Common myeloid progenitor, CD34-positive (primary cell): ENCODE measurements around the gene ERC2.

Experiments
- CTCF ChIA-PET: fragments of 350-600 bp; sonication (Branson Sonifier 250); formaldehyde crosslinking; loops from one replicate; lab custom pipeline; 2021; ENCODE audit warnings: antibody characterized with exemption; lab: Charles Lee
- POLR2A ChIA-PET: fragments of 350-600 bp; sonication (Branson Sonifier 250); formaldehyde crosslinking; loops from one replicate; lab custom pipeline; 2021; ENCODE audit warnings: antibody characterized with exemption; lab: Charles Lee
- DNase-seq, 3 donors: peaks; one replicate each; pipeline versions ENCODE4 v3.0.0 to v3.0.0-alpha.2; 2013
- H3K27ac ChIP-seq, 2 experiments: 1 replicate in 1 of 2; 2 replicates in 1 of 2; pipeline ENCODE4 v1.7.0; 2013; ENCODE audit warnings: inconsistent platforms in 2 of 2, low read length in 2 of 2, mild to moderate bottlenecking in 2 of 2, low read depth in 1 of 2, moderate library complexity in 1 of 2; ENCODE audit not compliant: severe bottlenecking in 2 of 2, insufficient read depth in 1 of 2, poor library complexity in 1 of 2
- H3K27me3 ChIP-seq, 5 experiments: replicated peaks in 2 of 5; 1 replicate in 3 of 5; 2 replicates in 2 of 5; pipeline versions ENCODE4 v1.6.1 to v1.7.0; 2013; ENCODE audit warnings: low read length in 4 of 5, mild to moderate bottlenecking in 2 of 5, moderate library complexity in 2 of 5, inconsistent platforms in 1 of 5; ENCODE audit not compliant: insufficient read depth in 5 of 5, control insufficient read depth in 4 of 5
- H3K36me3 ChIP-seq, 4 experiments: 1 replicate in 2 of 4; 2 replicates in 2 of 4; pipeline versions ENCODE4 v1.6.1 to v1.7.0; 2013; ENCODE audit warnings: low read length in 3 of 4, control low read depth in 1 of 4, mild to moderate bottlenecking in 1 of 4; ENCODE audit not compliant: control insufficient read depth in 4 of 4, insufficient read depth in 4 of 4
- H3K4me1 ChIP-seq, 4 experiments: 1 replicate in 3 of 4; 2 replicates in 1 of 4; pipeline versions ENCODE4 v1.6.1 to v1.7.1; 2013; ENCODE audit warnings: low read length in 3 of 4, mild to moderate bottlenecking in 3 of 4, control low read depth in 1 of 4, inconsistent platforms in 1 of 4, moderate library complexity in 1 of 4; ENCODE audit not compliant: control insufficient read depth in 4 of 4, insufficient read depth in 4 of 4; ENCODE audit errors: control extremely low read depth in 1 of 4
- H3K4me3 ChIP-seq, 7 experiments: 1 replicate in 4 of 7; 2 replicates in 3 of 7; pipeline versions ENCODE4 v1.5.1 to v1.7.0; 2013; ENCODE audit warnings: mild to moderate bottlenecking in 7 of 7, low read length in 6 of 7, moderate library complexity in 6 of 7, inconsistent platforms in 2 of 7, low read depth in 2 of 7, control low read depth in 1 of 7; ENCODE audit not compliant: insufficient read depth in 4 of 7, control insufficient read depth in 1 of 7; ENCODE audit errors: extremely low read depth in 1 of 7
- H3K9me3 ChIP-seq, 5 experiments: 1 replicate in 4 of 5; 2 replicates in 1 of 5; pipeline versions ENCODE4 v1.6.1 to v1.7.1; 2013; ENCODE audit warnings: low read length in 4 of 5, mild to moderate bottlenecking in 2 of 5, inconsistent platforms in 1 of 5, low read depth in 1 of 5, moderate library complexity in 1 of 5; ENCODE audit not compliant: control insufficient read depth in 4 of 5, insufficient read depth in 2 of 5; ENCODE audit errors: control extremely low read depth in 1 of 5
- WGBS: methylation state at CpG from one replicate; pipeline ENCODE4 v1.1.5; 2013; ENCODE audit not compliant: insufficient coverage; 5-methylcytosine and 5-hydroxymethylcytosine counted together

ERC2 gene

DNA sequence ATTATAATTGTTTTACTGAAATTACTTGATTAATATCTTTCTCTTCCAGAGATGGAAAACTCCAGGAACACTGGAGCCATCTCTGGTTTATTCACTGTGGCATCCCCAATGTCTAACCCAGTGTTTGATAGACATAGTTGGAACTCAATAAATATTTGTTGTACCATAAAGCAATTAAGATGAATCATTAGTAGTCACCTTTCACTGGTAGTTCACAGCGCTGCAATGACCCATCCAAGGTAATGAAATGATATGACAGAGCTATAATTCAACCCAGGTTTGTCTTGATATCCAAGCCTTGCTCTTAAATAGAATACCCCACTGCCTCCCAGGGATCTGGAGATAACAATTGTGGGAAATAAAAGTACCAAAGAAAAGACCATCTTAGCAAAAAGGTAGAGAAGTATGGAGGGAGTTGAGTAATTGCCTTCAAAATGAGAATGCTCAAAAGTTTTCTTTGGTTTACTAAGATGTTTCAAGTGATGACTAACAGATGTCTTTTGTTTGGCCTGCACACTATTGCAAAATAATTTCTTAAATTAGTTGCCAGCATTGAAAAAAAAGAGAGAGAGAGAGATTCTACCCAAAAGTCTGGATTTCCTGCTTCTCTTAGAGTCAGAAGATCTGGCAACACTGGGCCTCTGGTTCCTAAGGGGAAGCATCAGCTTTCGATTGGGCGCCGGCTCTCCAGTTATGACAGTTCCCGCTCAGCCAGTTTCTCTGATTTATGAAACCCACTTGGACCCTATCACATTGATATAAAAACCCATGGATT is 348.5 kb downstream of the ERC2 start:
- no peak for DNase-seq
- Histone ChIP-seq H3K27ac (no peak overlapping the region), H3K9me3 (peaks cover 0 to 9% (median 0%) of the 10 kb centered on the region in 5 experiments), H3K4me3 (no peak overlapping the region), H3K36me3 (no peaks in the 10 kb centered on the region), H3K27me3 (no peaks in the 10 kb centered on the region), H3K4me1 (no peaks in the 10 kb centered on the region)
- ChIA-PET CTCF (no interaction called here), POLR2A (no interaction called here)
- 92% methylated on average over 2 of the region's 5 CpGs for WGBS

DNA sequence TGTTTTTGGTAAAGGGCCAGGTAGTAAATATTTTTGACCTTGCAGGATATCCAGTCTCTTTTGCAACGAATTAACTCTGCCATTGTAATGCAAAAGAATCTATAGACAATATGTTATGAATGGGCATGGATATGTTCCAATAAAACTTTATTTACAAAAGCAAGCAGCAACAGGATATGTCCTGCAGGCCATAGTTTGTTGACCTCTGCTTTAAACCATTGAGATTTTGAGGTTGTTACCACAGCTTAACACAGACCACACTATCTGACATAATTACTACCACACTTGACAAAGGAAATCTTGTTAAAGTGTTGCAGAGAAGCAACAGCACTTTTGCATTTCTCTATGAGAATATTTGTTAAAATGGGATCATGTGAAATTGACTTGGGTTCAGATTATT is 349.3 kb downstream of the ERC2 start:
- ChIA-PET POLR2A (no interaction called here), CTCF (no interaction called here)
- Histone ChIP-seq H3K27ac (no peak overlapping the region), H3K9me3 (peaks cover 0 to 12% (median 0%) of the 10 kb centered on the region in 5 experiments), H3K4me1 (no peaks in the 10 kb centered on the region), H3K4me3 (no peak overlapping the region), H3K27me3 (no peaks in the 10 kb centered on the region), H3K36me3 (no peaks in the 10 kb centered on the region)
- DNase-seq: no peak
- no CpG with 5 or more reads among the region's 1 CpG for WGBS

DNA sequence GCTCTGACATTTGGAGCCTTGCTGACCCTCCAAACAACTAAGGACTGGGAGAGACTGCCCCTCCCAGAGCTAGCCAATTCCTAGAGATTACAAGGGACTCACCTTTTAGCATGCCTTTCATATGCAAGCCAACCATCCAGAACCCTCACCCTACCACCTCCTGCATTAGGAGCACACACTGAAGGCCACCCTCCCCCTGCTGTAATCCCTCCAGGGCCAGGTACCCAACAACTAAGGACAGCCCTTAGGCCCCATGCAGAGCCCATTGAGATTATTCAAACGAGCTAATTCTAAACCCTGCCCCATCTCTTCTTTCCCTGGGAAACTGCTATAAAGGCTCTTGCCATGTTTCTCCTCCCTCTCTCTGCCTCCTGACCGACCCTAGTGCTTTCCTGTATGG is 352.6 kb downstream of the ERC2 start:
- Histone ChIP-seq H3K9me3 (peaks cover 0 to 12% (median 0%) of the 10 kb centered on the region in 5 experiments), H3K4me3 (no peak overlapping the region), H3K27me3 (no peaks in the 10 kb centered on the region), H3K27ac (no peak overlapping the region), H3K4me1 (no peaks in the 10 kb centered on the region), H3K36me3 (no peaks in the 10 kb centered on the region)
- 68% methylated on average over 2 of the region's 2 CpGs for WGBS
- no peak for DNase-seq
- ChIA-PET CTCF (no interaction called here), POLR2A (no interaction called here)

DNA sequence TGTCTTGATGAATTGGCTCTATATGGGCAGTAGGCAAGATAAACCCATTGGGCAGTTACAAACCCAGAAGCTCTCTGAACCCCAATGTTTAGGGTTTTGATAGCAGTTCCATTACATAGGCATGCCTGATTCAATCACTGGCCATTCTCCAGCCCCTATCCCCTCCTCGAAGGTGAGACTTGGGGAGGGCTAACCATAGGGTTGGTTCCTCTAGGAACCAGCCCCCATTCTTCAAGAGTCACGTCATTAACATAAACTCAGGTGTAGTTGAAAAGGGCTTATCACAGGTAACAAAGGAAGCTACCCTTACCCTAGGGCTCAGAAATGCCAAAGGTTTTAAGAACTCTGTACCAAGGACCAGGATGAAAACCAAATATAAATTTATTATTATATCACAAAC is 353.1 kb downstream of the ERC2 start:
- ChIA-PET POLR2A (no interaction called here), CTCF (no interaction called here)
- peaks cover 0 to 12% (median 0%) of the 10 kb centered on the region in 5 experiments for H3K9me3 ChIP-seq
- DNase-seq: no peak
- 89% methylated on average over 2 of the region's 2 CpGs for WGBS
- H3K36me3 ChIP-seq: no peaks in the 10 kb centered on the region
- H3K27ac ChIP-seq: no peak overlapping the region
- H3K4me1 ChIP-seq: no peaks in the 10 kb centered on the region
- no peak overlapping the region for H3K4me3 ChIP-seq
- H3K27me3 ChIP-seq: no peaks in the 10 kb centered on the region

DNA sequence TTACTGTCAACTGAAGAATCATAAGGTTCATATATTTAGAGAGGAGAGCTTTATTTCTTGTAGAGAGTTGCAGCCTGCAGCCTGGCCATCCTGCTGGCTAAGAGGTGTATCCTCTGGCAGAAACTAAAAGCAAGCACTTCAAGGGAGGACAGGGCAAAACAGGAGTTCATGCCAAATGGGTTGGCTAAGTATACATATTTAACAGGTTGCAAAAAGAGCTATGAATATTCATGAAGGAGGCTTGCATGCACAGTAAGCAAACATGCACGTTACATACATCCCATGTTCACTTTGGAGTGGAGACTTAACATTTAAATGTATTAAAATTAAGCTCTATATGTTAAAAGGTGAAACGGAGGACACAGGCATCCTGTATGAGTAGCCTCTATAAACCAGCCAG is 354.4 kb downstream of the ERC2 start:
- POLR2A ChIA-PET: no interaction called here
- peaks cover 0 to 12% (median 0%) of the 10 kb centered on the region in 5 experiments for H3K9me3 ChIP-seq
- 100% methylated on average over 1 of the region's 2 CpGs for WGBS
- H3K27ac ChIP-seq: no peak overlapping the region
- no peaks in the 10 kb centered on the region for H3K27me3 ChIP-seq
- DNase-seq: no peak
- no peaks in the 10 kb centered on the region for H3K36me3 ChIP-seq
- no peaks in the 10 kb centered on the region for H3K4me1 ChIP-seq
- no peak overlapping the region for H3K4me3 ChIP-seq
- CTCF ChIA-PET: no interaction called here

DNA sequence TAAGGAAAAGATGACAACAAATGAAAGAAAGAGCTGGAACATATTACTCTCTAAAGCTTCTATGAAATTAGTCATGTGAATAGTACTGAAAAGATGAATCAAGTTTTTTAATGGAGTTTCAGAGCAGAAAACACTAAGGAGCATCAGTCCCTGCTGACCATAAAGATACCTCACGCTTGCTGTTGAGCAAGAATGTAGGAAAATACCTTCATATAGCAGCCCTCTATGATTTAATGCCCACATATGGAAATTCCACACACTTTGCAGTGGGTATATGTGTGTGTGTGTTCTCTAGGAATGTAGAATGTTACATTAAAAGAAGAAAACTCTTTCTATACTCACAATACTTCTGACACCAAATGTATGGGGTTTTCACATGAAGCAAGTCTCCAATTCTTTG is 355.0 kb downstream of the ERC2 start:
- Histone ChIP-seq H3K27me3 (no peaks in the 10 kb centered on the region), H3K27ac (no peak overlapping the region), H3K4me3 (no peak overlapping the region), H3K4me1 (no peaks in the 10 kb centered on the region), H3K9me3 (peaks cover 0 to 12% (median 0%) of the 10 kb centered on the region in 5 experiments), H3K36me3 (no peaks in the 10 kb centered on the region)
- DNase-seq: no peak
- ChIA-PET POLR2A (no interaction called here), CTCF (no interaction called here)
- WGBS: no CpG with 5 or more reads among the region's 1 CpG

DNA sequence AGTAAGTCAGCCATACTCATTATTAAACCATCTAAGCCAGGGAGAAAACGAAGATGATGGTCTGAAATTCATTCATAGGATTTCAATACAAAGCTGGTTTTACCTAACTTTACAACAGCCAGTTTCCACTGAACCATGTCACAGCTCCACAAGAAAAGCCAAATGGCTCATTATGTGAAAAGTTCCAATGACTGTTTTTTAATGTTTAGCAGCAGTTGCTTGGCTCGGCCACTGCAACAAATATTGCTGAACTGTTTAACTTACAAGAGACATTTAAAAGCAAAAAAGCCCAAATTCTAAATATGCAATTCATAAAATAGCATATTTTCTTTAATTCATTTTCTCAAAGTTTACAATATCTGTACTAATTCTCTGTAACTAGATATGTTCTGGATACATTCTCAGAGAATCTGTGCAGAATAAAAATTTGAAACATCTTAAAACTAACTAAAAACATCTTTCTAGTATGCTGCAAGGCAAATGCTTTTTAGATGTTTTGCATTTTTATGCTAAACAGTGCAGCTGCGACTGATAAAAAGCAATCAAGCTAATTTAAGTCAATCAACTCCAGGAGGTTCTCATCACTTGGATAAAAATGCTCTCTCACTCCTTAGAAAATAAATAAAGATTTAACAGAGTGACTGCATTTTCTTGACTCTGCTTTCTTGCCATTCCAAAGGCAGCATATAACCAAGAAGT is 356.5 kb downstream of the ERC2 start:
- no peak overlapping the region for H3K4me3 ChIP-seq
- H3K27me3 ChIP-seq: no peaks in the 10 kb centered on the region
- no peak overlapping the region for H3K27ac ChIP-seq
- H3K9me3 ChIP-seq: peaks cover 0 to 12% (median 0%) of the 10 kb centered on the region in 5 experiments
- no peaks in the 10 kb centered on the region for H3K36me3 ChIP-seq
- 80% methylated on average over 1 of the region's 3 CpGs for WGBS
- CTCF ChIA-PET: no interaction called here
- POLR2A ChIA-PET: no interaction called here
- H3K4me1 ChIP-seq: no peaks in the 10 kb centered on the region
- DNase-seq: no peak
